Activated CD4-positive, alpha-beta T cell treated with anti-CD3 and anti-CD28 coated beads, Interleukin-2, Interleukin-6, amounts not matched to agents 100 ng/mL and 50 ng/mL, durations not matched to agents 16 hours and 8 hours (primary cell): ENCODE results near the gene MYO3B.

Source experiments
- DNase-seq: peaks from one replicate; pipeline ENCODE4 v3.0.0-alpha.2; 2020

Gene MYO3B

DNA sequence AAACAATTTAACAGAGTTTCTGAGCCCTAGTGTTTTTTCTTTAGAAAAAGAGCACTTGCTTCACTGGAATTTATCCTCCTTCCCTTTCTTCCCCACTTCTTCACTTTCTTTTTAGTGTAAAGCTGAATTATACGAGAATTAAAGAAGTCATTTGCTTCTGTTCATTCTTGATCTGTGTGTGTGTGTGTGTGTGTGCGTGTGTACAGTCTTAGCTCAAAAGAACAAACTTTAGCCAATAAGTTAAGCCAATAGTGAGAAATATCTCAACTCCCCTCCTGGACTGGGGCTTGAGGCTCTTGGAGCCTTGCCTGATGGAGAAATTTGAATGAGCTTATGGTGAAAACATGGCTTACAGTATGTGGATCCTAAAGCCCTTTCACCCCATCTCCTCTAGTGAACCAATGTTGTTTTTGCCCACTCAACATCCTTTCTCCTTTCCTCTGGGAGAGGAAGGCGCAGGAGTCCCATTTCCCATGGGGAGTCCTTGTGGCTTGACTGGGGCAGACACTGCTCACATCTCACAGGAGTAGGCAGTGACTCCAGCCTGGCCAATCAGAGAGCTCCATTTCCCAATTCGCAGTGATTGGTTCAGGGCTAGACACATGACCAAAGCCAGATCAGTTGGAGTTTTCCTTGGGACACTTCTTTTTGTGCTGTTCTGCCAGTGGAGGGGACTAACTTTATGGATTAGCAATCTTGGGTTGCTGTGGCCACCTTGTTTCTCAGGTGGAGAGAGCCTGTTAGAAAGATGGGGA is 16.3 kb upstream of the MYO3B start:
- DNase-seq: no peak

DNA sequence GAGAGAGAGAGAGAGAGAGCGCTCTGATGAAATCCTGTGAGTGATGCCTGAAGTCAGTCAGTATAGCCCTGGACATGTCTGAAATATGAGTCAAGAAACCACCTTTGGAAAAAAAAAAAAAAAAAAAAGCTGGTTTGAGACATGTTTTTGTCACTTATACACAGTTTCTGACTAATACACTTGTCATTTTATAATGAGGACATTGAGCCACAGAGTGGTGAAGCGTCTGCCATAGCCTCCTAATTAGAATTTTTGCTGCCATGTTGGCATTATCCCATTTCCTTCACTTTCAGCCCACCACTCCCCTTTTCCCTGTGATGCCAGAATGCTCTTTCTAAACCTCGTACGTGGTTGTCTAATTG is 15.7 kb upstream of the MYO3B start:
- DNase-seq: no peak

DNA sequence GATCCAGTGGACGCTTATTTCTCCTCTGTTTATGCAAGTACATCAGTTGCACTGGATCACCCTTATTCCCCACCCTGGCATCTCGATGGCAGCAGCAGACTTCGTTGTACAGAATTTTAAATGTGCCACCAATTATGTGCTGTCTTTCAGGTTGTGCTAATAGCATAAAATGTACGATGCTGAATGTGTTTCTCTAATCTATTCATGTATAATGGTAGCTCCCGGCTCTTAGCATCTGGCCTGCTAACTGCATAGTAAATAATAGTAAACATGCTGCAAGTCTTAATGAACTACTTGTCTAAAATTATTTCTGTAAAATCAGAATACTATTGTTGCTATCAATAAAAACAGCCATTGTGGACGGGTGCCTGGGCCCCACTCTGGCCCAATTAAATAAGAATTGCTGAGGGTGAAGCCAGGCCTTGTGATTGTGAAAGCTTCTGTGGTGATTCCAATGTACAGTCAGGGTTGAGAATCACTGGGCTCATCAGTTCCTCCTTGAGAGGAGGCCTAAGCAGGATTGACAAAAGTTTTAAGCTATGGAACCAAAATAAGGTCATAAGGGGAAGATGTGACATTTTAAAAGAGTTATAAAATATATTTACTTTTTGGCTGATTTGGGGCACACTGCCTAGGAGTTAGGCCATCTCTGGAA is 14.4 kb upstream of the MYO3B start:
- DNase-seq: no peak

GRCh38 chr2:170165129-170165528 is 12.8 kb upstream of the MYO3B start:
- DNase-seq: no peak

DNA sequence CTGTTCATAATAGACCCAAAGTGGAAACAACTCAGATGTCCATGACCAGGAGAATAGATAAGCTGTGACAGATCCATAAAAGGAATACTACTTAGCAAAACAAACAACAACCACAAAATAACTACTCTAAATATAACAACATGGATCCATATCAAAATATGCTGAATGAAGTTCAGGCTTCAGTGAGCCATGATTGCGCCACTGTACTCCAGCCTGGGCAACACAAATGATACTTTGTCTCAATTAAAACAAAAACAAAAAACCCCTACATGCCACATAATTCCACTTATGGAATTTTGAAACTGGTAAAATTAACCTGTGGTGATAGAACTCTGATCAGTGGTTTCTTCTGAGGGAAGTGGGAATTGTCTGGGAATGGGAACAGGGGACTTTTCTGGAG is 11.2 kb upstream of the MYO3B start:
- no peak for DNase-seq

DNA sequence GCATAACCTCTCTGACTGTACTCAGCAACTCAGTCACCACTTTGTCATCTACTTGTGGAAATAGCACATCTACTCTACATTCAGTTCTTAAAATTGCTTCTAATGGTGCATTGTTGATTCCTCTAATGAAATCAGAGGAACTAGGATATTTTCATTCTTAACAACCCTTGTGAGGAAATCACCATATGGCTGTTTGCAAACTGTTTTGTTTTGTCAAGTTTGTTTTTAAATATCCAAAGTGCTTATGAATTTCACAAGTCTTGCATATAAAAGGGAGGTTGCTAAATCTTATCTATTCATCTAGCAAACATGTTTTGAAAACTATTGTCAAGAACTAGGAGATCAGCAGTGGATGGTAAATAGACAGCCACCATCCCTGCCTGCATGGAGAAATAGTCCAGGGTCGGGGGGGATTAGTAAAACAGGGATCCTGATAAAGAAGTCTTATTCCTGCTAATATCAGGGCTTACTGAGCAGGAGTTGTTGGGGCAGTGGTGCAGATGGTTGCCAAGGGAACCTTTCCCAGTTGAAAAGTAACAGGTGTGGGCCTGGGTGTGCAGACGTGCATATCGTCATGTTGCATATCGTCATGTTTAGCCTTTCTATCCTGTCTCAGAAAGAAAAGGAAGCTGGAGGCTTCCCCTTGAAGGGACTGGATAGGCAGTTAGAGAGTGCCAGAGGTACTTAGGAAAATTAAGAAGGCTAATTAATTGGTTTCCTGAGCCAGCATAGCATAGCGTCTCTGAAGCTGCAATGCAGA is 7.5 kb upstream of the MYO3B start:
- DNase-seq: no peak

- DNase-seq: no peak
These were observed 1.7 kb upstream of the MYO3B start for GRCh38 chr2:170176212-170176611.

DNA sequence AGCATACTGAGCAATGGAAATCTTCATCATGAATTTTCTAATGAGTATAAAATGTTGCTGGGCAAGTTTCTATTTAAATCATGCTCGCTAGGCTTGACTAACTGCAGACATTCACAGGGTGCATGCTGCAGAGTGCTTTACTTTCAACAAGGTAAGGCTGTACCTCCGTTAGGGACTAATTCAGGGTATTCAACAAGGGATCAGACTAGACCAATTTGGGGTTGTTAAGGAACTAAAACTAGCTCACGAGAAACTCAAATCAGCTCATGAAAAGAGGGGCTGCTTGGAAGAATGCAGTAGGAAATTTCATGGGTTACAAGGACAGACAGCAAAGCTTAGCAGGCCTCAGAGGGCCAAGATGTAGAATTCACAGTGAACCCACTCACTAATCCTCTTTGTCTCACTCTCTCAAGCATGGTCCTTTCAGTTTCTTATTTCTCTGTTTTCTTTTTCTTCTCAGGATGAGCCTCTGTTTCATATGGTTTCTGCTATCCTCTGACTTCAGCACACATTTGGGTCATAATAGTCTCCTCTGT is 2.2 kb downstream of the MYO3B start:
- DNase-seq: peak; percentile 25

- DNase-seq: no peak
These were observed 3.7 kb downstream of the MYO3B start for GRCh38 chr2:170181602-170182001.

- no peak for DNase-seq
These were observed 7.4 kb downstream of the MYO3B start for GRCh38 chr2:170185319-170185718.

GRCh38 chr2:170189757-170190156 is 11.8 kb downstream of the MYO3B start:
- DNase-seq: no peak

DNA sequence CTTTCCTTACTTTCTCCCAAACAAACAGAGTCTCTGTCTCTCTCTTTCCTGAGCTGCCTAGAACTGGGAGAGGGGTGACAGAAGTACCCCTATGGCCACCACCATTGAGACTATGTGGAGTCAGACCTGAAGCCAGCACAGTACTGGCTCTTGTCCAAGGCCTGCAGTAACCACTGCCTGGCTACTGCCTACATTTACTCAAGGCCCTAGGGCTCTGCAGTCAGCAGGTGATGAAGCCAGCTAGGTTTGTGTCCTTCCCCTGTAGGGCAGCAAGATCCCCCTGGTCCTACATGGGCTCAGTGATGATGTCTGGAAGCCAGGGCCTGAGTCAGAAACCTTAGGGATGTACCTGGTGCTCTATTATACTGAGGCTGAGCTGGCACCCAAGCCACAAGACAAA is 12.2 kb downstream of the MYO3B start:
- DNase-seq: no peak

GRCh38 chr2:170191166-170191866 is 13.4 kb downstream of the MYO3B start:
- DNase-seq: no peak

- DNase-seq: no peak
These were observed 19.0 kb downstream of the MYO3B start for GRCh38 chr2:170196963-170197362.

DNA sequence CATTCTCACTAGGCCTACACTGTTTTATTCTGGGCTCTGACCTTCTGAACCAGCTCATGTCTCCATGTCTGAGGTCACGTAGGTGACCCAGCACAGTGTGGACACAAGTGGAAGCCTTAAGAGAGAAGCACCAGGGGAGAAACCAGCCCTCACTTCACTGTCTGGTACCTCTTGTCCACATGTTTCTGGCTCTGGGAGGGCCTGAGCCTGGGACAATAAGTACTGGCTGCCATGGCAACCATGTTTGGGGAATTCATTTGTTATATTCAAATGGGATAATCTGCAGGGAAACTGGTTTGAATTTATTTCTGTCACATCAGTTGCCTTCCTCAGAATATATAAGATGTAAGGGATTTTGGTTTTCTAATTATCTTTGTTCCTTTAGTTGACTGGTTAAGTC is 23.3 kb downstream of the MYO3B start:
- no peak for DNase-seq

GRCh38 chr2:170201734-170202393 is 23.9 kb downstream of the MYO3B start:
- DNase-seq: no peak

GRCh38 chr2:170202437-170202836 is 24.5 kb downstream of the MYO3B start:
- DNase-seq: no peak

- no peak for DNase-seq
These were observed 26.5 kb downstream of the MYO3B start for GRCh38 chr2:170204298-170204951.

DNA sequence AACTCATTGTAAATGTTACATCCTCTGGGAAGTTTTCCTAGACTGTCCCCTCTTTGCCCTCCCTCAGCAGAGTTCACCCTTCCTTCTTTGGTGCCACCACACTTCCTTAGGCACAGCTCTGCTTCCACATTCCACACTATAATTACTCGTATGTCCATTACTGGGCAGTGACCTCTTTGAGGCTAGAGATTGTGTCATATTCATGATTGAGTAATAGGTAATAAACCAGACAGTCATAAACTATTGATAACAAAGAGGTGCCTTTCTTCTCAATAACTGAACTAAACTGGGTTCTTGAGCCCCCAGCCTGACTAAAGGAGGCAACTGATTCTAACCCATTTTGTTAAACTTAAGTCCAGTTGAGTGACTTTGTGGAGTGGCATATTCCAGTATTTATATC is 28.3 kb downstream of the MYO3B start:
- no peak for DNase-seq

DNA sequence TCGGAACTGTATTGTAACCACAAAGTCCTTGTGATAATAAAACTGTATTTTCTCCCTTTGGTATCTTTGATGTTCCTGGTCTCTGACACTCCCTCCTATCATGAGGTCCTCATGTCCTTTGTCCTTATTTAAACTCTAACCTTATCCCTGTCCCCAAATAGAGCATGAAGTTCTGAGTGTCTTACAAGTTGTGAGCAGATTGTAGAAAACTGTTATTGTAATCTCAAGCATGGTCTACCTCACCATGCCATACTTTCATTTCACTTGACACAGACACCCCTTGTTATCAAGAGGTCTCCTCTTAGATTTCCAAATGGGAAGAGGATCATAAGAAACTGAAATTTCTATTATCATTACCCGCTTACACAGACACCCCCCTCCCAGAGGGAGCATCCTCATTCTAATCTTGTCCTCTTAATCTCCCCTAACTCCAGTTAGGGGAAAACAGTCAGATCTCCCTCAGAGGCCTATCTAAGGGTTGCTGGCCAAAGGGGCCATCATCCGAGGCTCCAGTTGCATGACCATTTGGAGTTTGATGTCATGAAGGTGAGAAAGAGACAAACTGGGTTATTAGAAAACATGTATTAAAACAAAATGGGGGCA is 29.0 kb downstream of the MYO3B start:
- DNase-seq: no peak

GRCh38 chr2:170207901-170208300 is 30.0 kb downstream of the MYO3B start:
- DNase-seq: no peak

DNA sequence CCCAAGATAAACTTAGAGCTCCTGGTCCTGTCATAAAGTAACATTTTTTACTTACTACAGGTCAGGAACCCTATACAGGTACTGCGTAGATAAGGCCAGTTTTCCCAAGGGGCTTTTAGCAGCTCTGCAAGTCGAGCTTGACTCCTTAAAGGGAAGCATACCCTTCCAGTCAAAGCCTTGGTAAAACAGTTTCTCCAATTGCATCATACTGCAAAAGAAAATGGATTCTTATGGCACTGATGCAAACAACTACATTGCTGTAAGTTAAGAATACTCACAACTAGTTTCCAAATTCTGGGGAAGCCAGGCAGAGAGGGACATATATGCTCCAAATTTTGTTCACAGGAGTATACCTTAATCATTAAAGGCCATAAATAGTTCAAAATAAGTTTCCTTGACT is 31.0 kb downstream of the MYO3B start:
- no peak for DNase-seq
